Measurements from ENCODE around the gene CHP1. TPM values are rescaled to one million over a fixed set of nuclear protein-coding genes. Genes with fewer than 3 reads are reported as not detected.
"Not testable (repeated sequence)": the region's sequence is repeated elsewhere in the genome, so short reads cannot be mapped to it uniquely, and the experiment has no call there.

The CHP1 gene
- total RNA-seq, 2 experiments from 2014 or later, result 32.4 to 52.4 TPM

DNA sequence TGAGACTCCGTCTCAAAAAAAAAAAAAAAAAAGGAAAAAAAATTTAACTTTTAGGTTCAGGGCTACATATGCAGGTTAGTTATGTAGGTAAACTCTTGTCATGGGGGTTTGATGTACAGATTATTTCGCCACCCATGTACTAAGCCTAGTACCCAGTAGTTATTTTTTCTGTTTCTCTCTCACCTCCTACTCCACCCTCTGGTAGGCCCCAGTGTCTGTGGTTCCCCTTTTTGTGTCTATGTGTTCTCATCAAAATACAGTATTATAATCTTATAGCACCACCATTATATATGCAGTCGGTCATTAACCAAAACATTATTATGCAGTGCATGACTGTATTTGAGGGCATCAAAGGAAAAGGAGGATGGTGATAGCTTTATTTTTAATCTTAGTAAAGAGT is 47.3 kb downstream of the CHP1 start:
- intact Hi-C loops (cut with micrococcal nuclease; ENCODE audit: unreplicated experiment), result no loop called here
- ChIA-PET CTCF (ENCODE audit: unreplicated experiment) (no interaction called here), POLR2A (interaction anchor here (0.7 kb wide), 2 partner anchors 29 to 47 kb away, joined by 3 to 5 read pairs; partner anchors contain the start of gene CHP1)
- Histone ChIP-seq H3K4me1 (ENCODE audit: insufficient read depth, low read length, poor library complexity, severe bottlenecking) (peaks cover 12% of the 10 kb centered on the region), H3K9me3 (ENCODE audit: low read length) (no peaks in the 10 kb centered on the region), H3K9me2 (ENCODE audit: insufficient read depth, low read length) (no peaks in the 10 kb centered on the region), H3K4me2 (ENCODE audit: low read length) (no peak overlapping the region), H3K36me3 (ENCODE audit: insufficient read depth, low read length) (peaks cover 25% of the 10 kb centered on the region), H3K4me3 (ENCODE audit: low read depth, low read length, poor library complexity, severe bottlenecking) (no peak overlapping the region), H2AFZ (ENCODE audit: low read length) (no peak overlapping the region), H3K27ac (ENCODE audit: low read depth, low read length, poor library complexity, severe bottlenecking) (no peak overlapping the region), H3K79me2 (ENCODE audit: insufficient read depth, low read depth, low read length) (no peaks in the 10 kb centered on the region), H4K20me1 (ENCODE audit: insufficient read depth, low read length) (no peaks in the 10 kb centered on the region)
- no peak for DNase-seq (ENCODE audit: low spot score)
- BruUV-seq (replicated peaks), result no TSS peak
- no peak for TF ChIP-seq CTCF (conservative IDR thresholded peaks at IDR 0.05; ENCODE audit: low read length)
- no peak for TF ChIP-seq EZH2phosphoT487 (IDR thresholded peaks at IDR 0.05; ENCODE audit: borderline replicate concordance, low read depth, low read length)

DNA sequence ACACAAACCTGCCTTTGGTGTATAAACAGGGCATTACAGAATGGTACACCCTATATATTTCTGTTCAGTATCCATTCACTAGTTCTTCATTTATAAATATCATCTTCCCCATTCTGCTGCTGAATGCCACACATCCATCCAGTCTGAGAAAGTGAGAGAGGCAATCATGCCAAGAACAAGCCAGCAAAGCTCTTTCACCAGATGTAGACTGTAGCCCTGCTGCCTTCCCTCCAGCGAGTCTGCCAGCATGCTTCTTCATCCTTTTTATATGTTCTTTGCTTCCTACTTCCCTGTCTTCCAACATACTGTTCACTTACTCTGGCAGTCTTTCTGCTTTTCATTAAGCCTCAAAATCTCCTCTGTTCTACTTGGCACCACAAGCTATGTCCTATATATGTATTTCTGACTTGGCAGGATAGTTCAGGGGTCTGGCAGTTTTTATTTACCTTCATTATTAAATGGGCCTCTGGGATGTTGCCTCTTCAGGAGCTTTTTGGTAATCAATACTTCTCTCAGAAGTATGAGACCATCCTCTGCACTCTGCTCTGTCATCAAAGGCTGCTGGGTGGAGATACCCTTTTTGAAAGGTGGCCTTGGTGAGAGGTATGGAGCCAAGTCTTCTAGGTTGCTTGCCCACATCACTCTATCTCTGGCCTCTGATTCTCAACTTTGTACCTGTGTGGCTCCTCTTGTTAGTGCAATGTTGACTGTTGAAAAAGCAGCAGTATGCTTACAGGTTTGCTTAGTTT is 48.6 kb downstream of the CHP1 start:
- Histone ChIP-seq H3K79me2 (ENCODE audit: insufficient read depth, low read depth, low read length) (peaks cover 8% of the 10 kb centered on the region), H3K4me2 (ENCODE audit: low read length) (no peak overlapping the region), H3K36me3 (ENCODE audit: insufficient read depth, low read length) (peaks cover 25% of the 10 kb centered on the region), H2AFZ (ENCODE audit: low read length) (no peak overlapping the region), H3K27ac (ENCODE audit: low read depth, low read length, poor library complexity, severe bottlenecking) (no peak overlapping the region), H3K9me3 (ENCODE audit: low read length) (no peaks in the 10 kb centered on the region), H3K9me2 (ENCODE audit: insufficient read depth, low read length) (no peaks in the 10 kb centered on the region), H3K4me3 (ENCODE audit: low read depth, low read length, poor library complexity, severe bottlenecking) (no peak overlapping the region), H3K4me1 (ENCODE audit: insufficient read depth, low read length, poor library complexity, severe bottlenecking) (peaks cover 14% of the 10 kb centered on the region), H4K20me1 (ENCODE audit: insufficient read depth, low read length) (peaks cover 4% of the 10 kb centered on the region; the same call in 1 of the 2 replicates)
- CTCF ChIA-PET (ENCODE audit: unreplicated experiment), result no interaction called here
- no TSS peak for BruUV-seq (replicated peaks)
- POLR2A ChIA-PET, result no interaction called here
- DNase-seq (ENCODE audit: low spot score), result no peak
- intact Hi-C loops (cut with micrococcal nuclease; ENCODE audit: unreplicated experiment), result loop anchor here (5.0 kb wide), 1 partner anchor 47 kb away; the partner anchor contains the start of genes CHP1 and EXD1
- TF ChIP-seq EZH2phosphoT487 (IDR thresholded peaks at IDR 0.05; ENCODE audit: borderline replicate concordance, low read depth, low read length) (no peak), CTCF (conservative IDR thresholded peaks at IDR 0.05; ENCODE audit: low read length) (no peak)

DNA sequence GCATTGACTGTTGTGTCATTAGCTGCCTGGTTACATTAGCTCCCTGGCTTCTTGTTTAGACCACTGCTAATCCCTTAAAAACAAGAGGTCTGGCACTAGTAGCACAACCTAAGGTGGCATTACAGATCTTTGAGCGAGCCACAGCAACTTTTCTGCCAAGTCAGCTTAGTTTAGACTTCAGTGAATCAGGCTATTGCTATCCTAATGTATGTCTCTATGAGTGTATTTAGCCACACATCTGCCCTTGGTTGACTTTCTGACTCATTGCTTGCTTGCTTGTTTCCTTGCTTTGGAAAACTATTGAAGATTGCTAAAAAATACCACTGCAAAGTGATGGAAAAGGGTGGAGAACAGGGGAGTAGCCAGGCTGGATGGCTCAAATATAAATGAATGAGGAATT is 50.2 kb downstream of the CHP1 start:
- peaks cover 12% of the 10 kb centered on the region; the same call in 1 of the 2 replicates for H4K20me1 ChIP-seq (ENCODE audit: insufficient read depth, low read length)
- no peaks in the 10 kb centered on the region for H3K9me2 ChIP-seq (ENCODE audit: insufficient read depth, low read length)
- CTCF ChIA-PET (ENCODE audit: unreplicated experiment), result no interaction called here
- peak overlapping the region; percentile 14 for H3K27ac ChIP-seq (ENCODE audit: low read depth, low read length, poor library complexity, severe bottlenecking)
- H3K9me3 ChIP-seq (ENCODE audit: low read length), result no peaks in the 10 kb centered on the region
- POLR2A ChIA-PET, result no interaction called here
- TF ChIP-seq CTCF (conservative IDR thresholded peaks at IDR 0.05; ENCODE audit: low read length) (no peak), EZH2phosphoT487 (IDR thresholded peaks at IDR 0.05; ENCODE audit: borderline replicate concordance, low read depth, low read length) (no peak)
- BruUV-seq (replicated peaks), result no TSS peak
- no peak overlapping the region for H3K4me2 ChIP-seq (ENCODE audit: low read length)
- H3K36me3 ChIP-seq (ENCODE audit: insufficient read depth, low read length), result peaks cover 35% of the 10 kb centered on the region
- H3K79me2 ChIP-seq (ENCODE audit: insufficient read depth, low read depth, low read length), result peaks cover 23% of the 10 kb centered on the region
- intact Hi-C loops (cut with micrococcal nuclease; ENCODE audit: unreplicated experiment), result loop anchor here (5.0 kb wide), 1 partner anchor 49 kb away; the partner anchor contains the start of genes CHP1 and EXD1
- H3K4me3 ChIP-seq (ENCODE audit: low read depth, low read length, poor library complexity, severe bottlenecking), result no peak overlapping the region
- no peak overlapping the region for H2AFZ ChIP-seq (ENCODE audit: low read length)
- H3K4me1 ChIP-seq (ENCODE audit: insufficient read depth, low read length, poor library complexity, severe bottlenecking), result peaks cover 24% of the 10 kb centered on the region
- DNase-seq (ENCODE audit: low spot score), result no peak

GRCh38 chr15:41282436-41282835 is 51.4 kb downstream of the CHP1 start:
- intact Hi-C loops (cut with micrococcal nuclease; ENCODE audit: unreplicated experiment), result loop anchor here (5.0 kb wide), 1 partner anchor 50 kb away; the partner anchor contains the start of genes CHP1 and EXD1
- H3K9me2 ChIP-seq (ENCODE audit: insufficient read depth, low read length); H3K4me3 ChIP-seq (ENCODE audit: low read depth, low read length, poor library complexity, severe bottlenecking); H3K9me3 ChIP-seq (ENCODE audit: low read length); CTCF ChIA-PET (ENCODE audit: unreplicated experiment); BruUV-seq (replicated peaks); DNase-seq (ENCODE audit: low spot score); H2AFZ ChIP-seq (ENCODE audit: low read length): not testable (repeated sequence)
- Histone ChIP-seq H4K20me1 (ENCODE audit: insufficient read depth, low read length) (peaks cover 12% of the 10 kb centered on the region; the same call in 1 of the 2 replicates), H3K36me3 (ENCODE audit: insufficient read depth, low read length) (peaks cover 47% of the 10 kb centered on the region), H3K4me1 (ENCODE audit: insufficient read depth, low read length, poor library complexity, severe bottlenecking) (peaks cover 29% of the 10 kb centered on the region), H3K27ac (ENCODE audit: low read depth, low read length, poor library complexity, severe bottlenecking) (peak overlapping the region; percentile 93), H3K4me2 (ENCODE audit: low read length) (0 out of 2 replicates have a peak overlapping the region, but pooled peaks have one; percentile 65), H3K79me2 (ENCODE audit: insufficient read depth, low read depth, low read length) (peaks cover 35% of the 10 kb centered on the region)
- POLR2A ChIA-PET, result interaction anchor here (0.6 to 1.3 kb wide), 2 partner anchors 50 to 119 kb away, joined by 3 to 5 read pairs; partner anchors contain the start of genes NUSAP1 and OIP5

All from OCI-LY7 (cell line).